H1 (cell line): ENCODE measurements around the gene KIF4A. TPM values are rescaled to one million over a fixed set of nuclear protein-coding genes. Genes with fewer than 3 reads are reported as not detected.

ENCODE experiments used
- CTCF ChIA-PET: fragments of 300-600 bp; sonication (Branson Sonifier 250); formaldehyde crosslinking; loops from one replicate; lab custom pipeline; 2021; ENCODE audit not compliant: partially characterized antibody; lab: Charles Lee
- POLR2A ChIA-PET: fragments of 300-600 bp; sonication (Branson Sonifier 250); formaldehyde crosslinking; loops from one replicate; lab custom pipeline; 2021; ENCODE audit warnings: inconsistent platforms; ENCODE audit not compliant: partially characterized antibody; lab: Charles Lee
- DNase-seq, 2 experiments: peaks; one replicate each; pipeline versions ENCODE4 v3.0.0 to v3.0.0-alpha.2; 2010 to 2022; ENCODE audit warnings: low spot score in 2 of 2, low read depth in 1 of 2, mixed read lengths in 1 of 2
- FAIRE-seq: peaks from 2 replicates; lab custom pipeline; 2011; peaks lifted over from hg19 to GRCh38; lab: Jason Lieb, UNC
- H2AFZ ChIP-seq: 2 replicates; pipeline ENCODE4 v1.8.1; 2012; ENCODE audit warnings: low read length, inconsistent platforms
- H2AK5ac ChIP-seq: 2 replicates; pipeline ENCODE4 v1.6.1; 2013; ENCODE audit warnings: low read depth, low read length
- H2BK120ac ChIP-seq: replicated peaks from 2 replicates; pipeline ENCODE3; 2013; ENCODE audit warnings: low read depth, low read length, inconsistent platforms
- H2BK12ac ChIP-seq: 2 replicates; pipeline ENCODE4 v1.6.1; 2013; ENCODE audit warnings: low read depth, low read length
- H2BK15ac ChIP-seq: 2 replicates; pipeline ENCODE4 v1.6.1; 2013; ENCODE audit warnings: low read length
- H2BK20ac ChIP-seq: 2 replicates; pipeline ENCODE4 v1.6.1; 2013; ENCODE audit warnings: low read length
- H2BK5ac ChIP-seq: 2 replicates; pipeline ENCODE4 v1.6.1; 2013; ENCODE audit warnings: low read depth, low read length
- H3K14ac ChIP-seq: 2 replicates; pipeline ENCODE4 v1.6.1; 2013; ENCODE audit warnings: inconsistent platforms; ENCODE audit not compliant: insufficient read length
- H3K18ac ChIP-seq: 2 replicates; pipeline ENCODE4 v1.6.1; 2013; ENCODE audit warnings: low read length; ENCODE audit errors: extremely low read depth
- H3K23ac ChIP-seq: 2 replicates; pipeline ENCODE4 v1.6.1; 2013; ENCODE audit warnings: inconsistent platforms; ENCODE audit not compliant: insufficient read length
- H3K23me2 ChIP-seq: 2 replicates; pipeline ENCODE4 v1.6.1; 2013; ENCODE audit warnings: low read depth, low read length
- H3K27ac ChIP-seq: 2 replicates; pipeline ENCODE4 v1.6.1; 2011; ENCODE audit warnings: low read depth, low read length, inconsistent platforms
- H3K27me3 ChIP-seq, 4 experiments: replicated peaks in 1 of 4; 1 replicate in 1 of 4; 2 replicates in 3 of 4; pipeline versions ENCODE4 v1.6.1 to v1.8.1; 2011 to 2013; ENCODE audit warnings: low read length in 3 of 4, mild to moderate bottlenecking in 3 of 4, inconsistent platforms in 2 of 4, mixed read lengths in 2 of 4, moderate library complexity in 1 of 4; ENCODE audit not compliant: control insufficient read depth in 3 of 4, insufficient read depth in 3 of 4; ENCODE audit errors: extremely low read depth in 1 of 4
- H3K36me3 ChIP-seq, 4 experiments: 2 replicates each; pipeline versions ENCODE4 v1.6.1 to v1.8.1; 2011 to 2013; ENCODE audit warnings: mild to moderate bottlenecking in 4 of 4, low read length in 3 of 4, moderate library complexity in 2 of 4, control low read depth in 1 of 4, inconsistent platforms in 1 of 4; ENCODE audit not compliant: insufficient read depth in 4 of 4, control insufficient read depth in 2 of 4
- H3K4ac ChIP-seq: replicated peaks from 2 replicates; pipeline ENCODE3; 2013; ENCODE audit warnings: low read length, low read depth, mixed read lengths, inconsistent platforms; ENCODE audit not compliant: insufficient read length
- H3K4me1 ChIP-seq, 4 experiments: replicated peaks in 1 of 4; 1 replicate in 1 of 4; 2 replicates in 3 of 4; pipeline versions ENCODE4 v1.6.1 to v1.8.1; 2011 to 2013; ENCODE audit warnings: low read length in 3 of 4, inconsistent platforms in 2 of 4, mixed read lengths in 1 of 4; ENCODE audit not compliant: insufficient read depth in 4 of 4, control insufficient read depth in 3 of 4
- H3K4me2 ChIP-seq, 2 experiments: 2 replicates each; pipeline versions ENCODE4 v1.6.1 to v1.8.1; 2011 to 2013; ENCODE audit warnings: low read depth in 2 of 2, low read length in 2 of 2, control low read depth in 1 of 2, inconsistent platforms in 1 of 2, mild to moderate bottlenecking in 1 of 2; ENCODE audit not compliant: insufficient read depth in 1 of 2
- H3K4me3 ChIP-seq, 4 experiments: fragments of 200-600, 300-600 bp in 1 of 4; sonication (generic), shearing (Covaris generic), sonication (Bioruptor Twin) in 1 of 4; 2 replicates each; pipeline versions ENCODE4 v1.5.1 to v1.8.1; 2011 to 2016; ENCODE audit warnings: low read length in 4 of 4, low read depth in 3 of 4, control low read depth in 2 of 4, inconsistent platforms in 2 of 4, mild to moderate bottlenecking in 2 of 4, mixed read lengths in 1 of 4, moderate library complexity in 1 of 4; ENCODE audit not compliant: insufficient read depth in 2 of 4; ENCODE audit errors: extremely low read depth in 1 of 4
- H3K56ac ChIP-seq: replicated peaks from 2 replicates; pipeline ENCODE3; 2013; ENCODE audit warnings: low read depth, mild to moderate bottlenecking, mixed read lengths, low read length, inconsistent platforms; ENCODE audit not compliant: insufficient read length
- H3K79me1 ChIP-seq: 2 replicates; pipeline ENCODE4 v1.6.1; 2013; ENCODE audit warnings: low read depth, low read length, control low read depth
- H3K79me2 ChIP-seq, 2 experiments: 2 replicates each; pipeline versions ENCODE4 v1.6.1 to v1.8.1; 2012 to 2013; ENCODE audit warnings: low read length in 2 of 2, mild to moderate bottlenecking in 2 of 2, inconsistent platforms in 1 of 2; ENCODE audit not compliant: insufficient read depth in 2 of 2, control insufficient read depth in 1 of 2
- H3K9ac ChIP-seq, 4 experiments: replicated peaks in 1 of 4; 1 replicate in 1 of 4; 2 replicates in 3 of 4; pipeline versions ENCODE4 v1.6.1 to v1.8.1; 2011 to 2013; ENCODE audit warnings: low read depth in 3 of 4, low read length in 3 of 4, control low read depth in 2 of 4, mild to moderate bottlenecking in 2 of 4, moderate library complexity in 2 of 4, inconsistent platforms in 1 of 4; ENCODE audit errors: extremely low read depth in 1 of 4
- H3K9me3 ChIP-seq, 2 experiments: 2 replicates each; pipeline versions ENCODE4 v1.6.1 to v1.8.1; 2012 to 2013; ENCODE audit warnings: mild to moderate bottlenecking in 2 of 2, moderate library complexity in 2 of 2, control low read depth in 1 of 2, inconsistent platforms in 1 of 2, low read depth in 1 of 2, low read length in 1 of 2, mixed read lengths in 1 of 2; ENCODE audit not compliant: insufficient read depth in 2 of 2
- H4K20me1 ChIP-seq, 2 experiments: replicated peaks in 1 of 2; 2 replicates each; pipeline versions ENCODE3 to v1.8.1; 2011 to 2013; ENCODE audit warnings: inconsistent platforms in 2 of 2, low read length in 2 of 2, mild to moderate bottlenecking in 1 of 2; ENCODE audit not compliant: insufficient read depth in 2 of 2, control insufficient read depth in 1 of 2
- H4K5ac ChIP-seq: 2 replicates; pipeline ENCODE4 v1.6.1; 2013; ENCODE audit warnings: low read length, low read depth, mixed read lengths, inconsistent platforms; ENCODE audit not compliant: insufficient read length
- H4K8ac ChIP-seq: 2 replicates; pipeline ENCODE4 v1.8.0; 2013; ENCODE audit warnings: mild to moderate bottlenecking, moderate library complexity, low read length, inconsistent platforms; ENCODE audit not compliant: insufficient read depth; ENCODE audit errors: extremely low read depth
- H4K91ac ChIP-seq: replicated peaks from 2 replicates; pipeline ENCODE3; 2013; ENCODE audit warnings: low read length, mixed read lengths, inconsistent platforms; ENCODE audit not compliant: insufficient read length
- EP300 ChIP-seq, 2 experiments: IDR thresholded peaks; 1 replicate in 1 of 2; 2 replicates in 1 of 2; pipeline ENCODE4 v1.6.1; 2011 to 2012; ENCODE audit warnings: low read depth in 2 of 2, low read length in 2 of 2, mild to moderate bottlenecking in 2 of 2, borderline replicate concordance in 1 of 2, inconsistent platforms in 1 of 2, moderate library complexity in 1 of 2
- HDAC6 ChIP-seq: IDR thresholded peaks from one replicate; pipeline ENCODE4 v1.7.1; 2012; ENCODE audit warnings: low read depth, mild to moderate bottlenecking, inconsistent platforms, low read length, moderate library complexity
- SAP30 ChIP-seq: fragments of 300-600 bp; sonication (generic); IDR thresholded peaks from 2 replicates; pipeline ENCODE4 v1.7.1; 2012; ENCODE audit warnings: low read length, moderate library complexity, mild to moderate bottlenecking, inconsistent platforms; ENCODE audit not compliant: insufficient read depth, insufficient replicate concordance
- WGBS, 2 experiments: shearing (Covaris generic) in 1 of 2; methylation state at CpG; one replicate each; pipeline versions ENCODE4 v1.1.6 to v1.1.7; 2013 to 2015; ENCODE audit warnings: low lambda C conversion rate in 2 of 2, mixed read lengths in 2 of 2, inconsistent platforms in 1 of 2, low coverage in 1 of 2, missing lambda C conversion rate in 1 of 2; ENCODE audit not compliant: insufficient replicate concordance in 2 of 2, insufficient coverage in 1 of 2, insufficient read length in 1 of 2; ENCODE audit errors: extremely low coverage in 1 of 2, missing lambda C conversion rate in 1 of 2; 5-methylcytosine and 5-hydroxymethylcytosine counted together
- polyA plus RNA-seq, 7 experiments: library from polyadenylated mRNA; depleted of rRNA in 3 of 7; stranded (reverse) in 5 of 7; unstranded in 2 of 7; fragments of >200 nt in 5 of 7; fragments of 200-250 nt in 2 of 7; gene quantifications; 1 replicate in 5 of 7; 2 replicates in 1 of 7; 4 replicates in 1 of 7; pipeline versions ENCODE4 v1.2.1 to v1.2.3, GENCODE V29; 2011 to 2013; ENCODE audit warnings: missing spikeins in 2 of 7, mixed read lengths in 2 of 7
- total RNA-seq: library from RNA; stranded (reverse); fragmentation: NEBNext Ultra II Directional; extraction: Animal tissue kit (Norgen Biotek cat#: 25700); gene quantifications from 2 replicates; pipeline ENCODE4 v1.2.1, GENCODE V29; 2021

The KIF4A gene
- total and polyA plus RNA-seq, 2 of the 8 experiments (the other 6 are each of a cell fraction or from before 2014, with no cell fraction given), result 10.9 to 35.7 TPM

GRCh38 chrX:70455366-70456202, 165.7 kb downstream of the KIF4A start:
- Histone ChIP-seq H3K79me2 (peaks cover 14 to 51% of the 10 kb centered on the region in 2 experiments), H3K4me3 (peak overlapping the region; percentile 66 to 94 (median 84)), H3K79me1 (no peaks in the 10 kb centered on the region; the same call in 1 of the 2 replicates), H3K4ac (peak overlapping the region; percentile 78), H2AK5ac (no peak overlapping the region), H4K8ac (peak overlapping the region; percentile 90; the same call in 1 of the 2 replicates), H3K27ac (peak overlapping the region; percentile 93), H2BK12ac (no peak overlapping the region), H4K5ac (peak overlapping the region; percentile 76), H3K9ac (peak overlapping the region; percentile 60 to 92 (median 86)), H3K4me1 (peaks cover 0 to 17% (median 5%) of the 10 kb centered on the region in 4 experiments; a peak in 6 of 7 replicates), H3K56ac (peak overlapping the region; percentile 82), H4K20me1 (peaks cover 0 to 6% of the 10 kb centered on the region in 2 experiments), H2BK20ac (no peak overlapping the region), H2AFZ (no peak overlapping the region), H4K91ac (peak overlapping the region; percentile 88), H3K23me2 (peaks cover 8% of the 10 kb centered on the region), H3K23ac (no peak overlapping the region), H3K9me3 (no peaks in the 10 kb centered on the region), H2BK120ac (peak overlapping the region; percentile 87), H3K4me2 (peak overlapping the region; percentile 70 to 87), H3K27me3 (no peaks in the 10 kb centered on the region), H3K36me3 (peaks cover 0 to 20% (median 3%) of the 10 kb centered on the region in 4 experiments; a peak in 5 of 8 replicates), H3K14ac (no peak overlapping the region), H3K18ac (peak overlapping the region; percentile 60), H2BK5ac (peak overlapping the region; percentile 81), H2BK15ac (no peak overlapping the region)
- ChIA-PET CTCF (interaction anchor here (0.8 to 1.0 kb wide), 2 partner anchors 25 to 99 kb away, joined by 3 read pairs; no protein-coding TSS in a partner anchor), POLR2A (interaction anchor here (0.9 to 4.3 kb wide), 11 partner anchors 11 to 50 kb away, joined by 3 to 29 read pairs (median 5); no protein-coding TSS in a partner anchor)
- peak; percentile 90 for FAIRE-seq
- peak in 1 of 2 experiments; percentile 47 for DNase-seq
- WGBS, 2 experiments, result 2% methylated on average over 12 of the region's 32 CpGs; no CpG with 5 or more reads in 1 of the 2 experiments
- TF ChIP-seq SAP30, result peak; percentile 28
- no peak for TF ChIP-seq HDAC6
- no peak for TF ChIP-seq EP300 (IDR thresholded peaks at IDR 0.05; ENCODE audit: borderline replicate concordance in 1 of 2, low read depth in 2 of 2, low read length in 2 of 2)
